ENCODE data around the gene EEF1AKMT3.

The EEF1AKMT3 gene

GRCh38 chr12:57781244-57781643 lies 8.8 kb downstream of the EEF1AKMT3 start:
- peaks cover 32% of the 10 kb centered on the region for H3K36me3 Mint-ChIP-seq (ENCODE audit: insufficient read depth)
- no peaks in the 10 kb centered on the region for H3K9me3 Mint-ChIP-seq
- peak overlapping the region; percentile 15 to 100 for H3K4me3 Mint-ChIP-seq
- no peaks in the 10 kb centered on the region for H3K27me3 Mint-ChIP-seq
- peak overlapping the region; percentile 99 for H3K27ac Mint-ChIP-seq
- peak; percentile 58 for ATAC-seq (replicated peaks)
- no peak for DNase-seq
- H3K4me1 Mint-ChIP-seq (ENCODE audit: low read depth in 2 of 2) = peaks cover 31 to 32% of the 10 kb centered on the region in 2 donors

DNA sequence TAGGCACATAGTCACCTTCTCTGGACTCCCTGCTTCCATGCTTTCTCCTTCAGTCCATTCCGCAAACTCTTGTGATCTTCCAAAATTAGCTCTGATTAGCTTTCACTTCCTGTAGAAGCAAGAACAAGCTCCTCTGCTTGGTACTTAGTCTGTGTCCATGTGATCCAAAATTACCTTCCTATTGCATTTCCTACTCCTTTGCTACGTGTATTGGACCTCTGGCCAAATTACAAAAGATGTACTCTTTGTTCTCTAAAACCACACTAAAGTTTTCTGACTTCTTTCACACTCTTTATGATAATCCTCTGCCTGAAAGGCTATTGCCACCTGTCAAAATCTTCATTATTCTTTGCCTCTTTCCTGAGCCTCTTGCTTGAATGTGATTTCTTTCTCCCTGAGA lies 9.4 kb downstream of the EEF1AKMT3 start:
- Mint-ChIP-seq H3K27ac (peak overlapping the region; percentile 99), H3K9me3 (no peaks in the 10 kb centered on the region), H3K27me3 (no peaks in the 10 kb centered on the region), H3K4me3 (peak overlapping the region; percentile 15 to 100), H3K36me3 (ENCODE audit: insufficient read depth) (peaks cover 37% of the 10 kb centered on the region), H3K4me1 (ENCODE audit: low read depth in 2 of 2) (peaks cover 32 to 35% of the 10 kb centered on the region in 2 donors)
- DNase-seq (no peak), ATAC-seq (replicated peaks) (no peak)

DNA sequence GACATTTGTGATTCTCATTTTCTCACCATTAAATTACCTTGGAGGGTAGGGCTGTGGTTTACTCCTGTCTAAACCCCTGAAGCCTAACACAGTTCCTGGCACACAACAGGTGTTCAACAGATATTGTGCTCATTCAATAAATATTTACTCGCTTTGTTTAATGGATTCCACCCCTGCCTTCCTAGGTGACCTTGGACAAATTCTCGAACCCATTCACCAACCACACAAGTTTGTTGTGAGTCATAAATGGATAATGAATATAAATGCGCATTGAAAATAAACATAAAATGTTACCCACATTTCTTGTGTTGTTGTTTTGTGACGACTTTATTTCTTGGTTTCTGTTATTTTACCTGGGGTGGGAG lies 9.8 kb downstream of the EEF1AKMT3 start:
- peaks cover 39% of the 10 kb centered on the region for H3K36me3 Mint-ChIP-seq (ENCODE audit: insufficient read depth)
- no peaks in the 10 kb centered on the region for H3K9me3 Mint-ChIP-seq
- no peaks in the 10 kb centered on the region for H3K27me3 Mint-ChIP-seq
- ATAC-seq (replicated peaks) (no peak), DNase-seq (no peak)
- peak overlapping the region; percentile 99 for H3K27ac Mint-ChIP-seq
- peaks cover 32 to 35% of the 10 kb centered on the region in 2 donors for H3K4me1 Mint-ChIP-seq (ENCODE audit: low read depth in 2 of 2)
- peak overlapping the region; percentile 100 for H3K4me3 Mint-ChIP-seq

GRCh38 chr12:57782608-57783465 lies 10.4 kb downstream of the EEF1AKMT3 start, which contains the start of gene TSFM:
TSFM (plus strand) TSS chr12:57782787; CDS start chr12:57782802, 15 bp downstream.
- Mint-ChIP-seq H3K4me1 (ENCODE audit: low read depth in 2 of 2) (peaks cover 32 to 35% of the 10 kb centered on the region in 2 donors), H3K27ac (peak within 1 kb of the TSS; percentile 99), H3K4me3 (peak within 1 kb of the TSS; percentile 100), H3K9me3 (no peaks in the 10 kb centered on the region), H3K36me3 (ENCODE audit: insufficient read depth) (peaks cover 45% of the 10 kb centered on the region), H3K27me3 (no peaks in the 10 kb centered on the region)
- DNase-seq (peak; percentile 95 to 97 (median 96)), ATAC-seq (replicated peaks) (peak; percentile 85)

GRCh38 chr12:57783466-57783801 lies 11.0 kb downstream of the EEF1AKMT3 start:
- H3K4me3 Mint-ChIP-seq = peak overlapping the region; percentile 100
- H3K27me3 Mint-ChIP-seq = no peaks in the 10 kb centered on the region
- peak overlapping the region in 1 of 2 donors; percentile 99 for H3K27ac Mint-ChIP-seq
- no peak for DNase-seq
- no peak for ATAC-seq (replicated peaks)
- H3K9me3 Mint-ChIP-seq = no peaks in the 10 kb centered on the region
- peaks cover 32 to 36% of the 10 kb centered on the region in 2 donors for H3K4me1 Mint-ChIP-seq (ENCODE audit: low read depth in 2 of 2)
- peaks cover 51% of the 10 kb centered on the region for H3K36me3 Mint-ChIP-seq (ENCODE audit: insufficient read depth)

DNA sequence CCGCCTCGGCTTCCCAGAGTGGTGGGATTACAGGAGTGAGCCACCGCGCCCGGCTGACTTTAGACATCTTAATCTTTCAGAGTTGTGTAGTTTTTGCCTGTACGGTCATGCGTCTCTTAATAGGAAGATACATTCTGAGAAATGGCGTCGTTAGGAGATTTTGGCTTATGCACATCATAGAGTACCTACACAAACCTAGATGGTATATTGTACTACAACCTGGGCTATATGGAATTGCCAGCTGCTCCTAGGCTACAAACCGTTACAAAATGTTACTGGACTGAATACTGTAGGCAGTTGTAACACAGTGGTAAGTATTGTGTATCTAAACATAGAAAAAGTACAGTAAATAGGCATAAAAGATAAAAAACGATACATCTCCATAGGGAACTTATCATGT lies 11.4 kb downstream of the EEF1AKMT3 start:
- H3K4me1 Mint-ChIP-seq (ENCODE audit: low read depth in 2 of 2) = peaks cover 34 to 38% of the 10 kb centered on the region in 2 donors
- no peak overlapping the region for H3K27ac Mint-ChIP-seq
- peak overlapping the region; percentile 100 for H3K4me3 Mint-ChIP-seq
- no peaks in the 10 kb centered on the region for H3K27me3 Mint-ChIP-seq
- ATAC-seq (replicated peaks) = no peak
- no peak for DNase-seq
- H3K9me3 Mint-ChIP-seq = no peaks in the 10 kb centered on the region
- H3K36me3 Mint-ChIP-seq (ENCODE audit: insufficient read depth) = peaks cover 55% of the 10 kb centered on the region

GRCh38 chr12:57793920-57794319 lies 21.5 kb downstream of the EEF1AKMT3 start:
- H3K27ac Mint-ChIP-seq = peak overlapping the region in 1 of 2 donors; percentile 54
- ATAC-seq (replicated peaks) (no peak), DNase-seq (no peak)
- H3K27me3 Mint-ChIP-seq = no peaks in the 10 kb centered on the region
- H3K4me1 Mint-ChIP-seq (ENCODE audit: low read depth in 2 of 2) = peaks cover 0 to 2% of the 10 kb centered on the region in 2 donors
- H3K9me3 Mint-ChIP-seq = no peaks in the 10 kb centered on the region
- H3K4me3 Mint-ChIP-seq = no peak overlapping the region
- H3K36me3 Mint-ChIP-seq (ENCODE audit: insufficient read depth) = peaks cover 82% of the 10 kb centered on the region

- H3K27ac Mint-ChIP-seq = no peak overlapping the region
- no peak overlapping the region for H3K4me3 Mint-ChIP-seq
- peaks cover 77% of the 10 kb centered on the region for H3K36me3 Mint-ChIP-seq (ENCODE audit: insufficient read depth)
Observed at GRCh38 chr12:57795354-57795753, 22.9 kb downstream of the EEF1AKMT3 start.

DNA sequence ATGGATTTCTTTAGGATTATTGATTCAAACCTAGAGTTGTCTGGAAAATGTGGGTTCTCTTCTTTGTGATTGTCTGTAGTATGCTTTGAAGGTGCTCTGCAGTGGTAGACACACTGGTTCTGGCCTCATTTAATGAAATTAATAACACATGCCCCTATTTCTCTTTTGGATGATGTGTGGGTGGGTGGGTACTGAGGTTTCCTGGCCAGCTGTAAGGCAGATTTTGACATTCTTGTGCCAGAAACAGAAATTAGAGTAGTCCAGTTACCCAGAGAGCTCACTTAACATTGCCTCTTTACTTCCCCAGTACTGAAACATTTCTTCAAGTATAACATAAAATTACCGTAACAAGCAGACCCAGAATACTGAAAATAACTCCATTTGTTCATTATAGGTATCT lies 24.6 kb downstream of the EEF1AKMT3 start:
- H3K27me3 Mint-ChIP-seq = no peaks in the 10 kb centered on the region
- no peaks in the 10 kb centered on the region for H3K9me3 Mint-ChIP-seq
- peaks cover 0 to 5% of the 10 kb centered on the region in 2 donors for H3K4me1 Mint-ChIP-seq (ENCODE audit: low read depth in 2 of 2)
- ATAC-seq (replicated peaks) = no peak
- peak overlapping the region in 1 of 2 donors; percentile 46 for H3K27ac Mint-ChIP-seq
- H3K36me3 Mint-ChIP-seq (ENCODE audit: insufficient read depth) = peaks cover 64% of the 10 kb centered on the region
- DNase-seq = no peak
- H3K4me3 Mint-ChIP-seq = no peak overlapping the region

More at GRCh38 chr12:57795354-57795753, 22.9 kb downstream of the EEF1AKMT3 start:
- ATAC-seq (replicated peaks) (no peak), DNase-seq (no peak)
- Mint-ChIP-seq H3K27me3 (no peaks in the 10 kb centered on the region), H3K9me3 (no peaks in the 10 kb centered on the region), H3K4me1 (ENCODE audit: low read depth in 2 of 2) (peaks cover 0 to 5% of the 10 kb centered on the region in 2 donors)

- Mint-ChIP-seq H3K27ac (peak overlapping the region; percentile 12 to 46), H3K9me3 (no peaks in the 10 kb centered on the region), H3K4me1 (ENCODE audit: low read depth in 2 of 2) (peaks cover 0 to 5% of the 10 kb centered on the region in 2 donors), H3K4me3 (no peak overlapping the region), H3K27me3 (no peaks in the 10 kb centered on the region), H3K36me3 (ENCODE audit: insufficient read depth) (peaks cover 55% of the 10 kb centered on the region)
- DNase-seq (no peak), ATAC-seq (replicated peaks) (no peak)
Observed at GRCh38 chr12:57797933-57798332, 25.5 kb downstream of the EEF1AKMT3 start.

DNA sequence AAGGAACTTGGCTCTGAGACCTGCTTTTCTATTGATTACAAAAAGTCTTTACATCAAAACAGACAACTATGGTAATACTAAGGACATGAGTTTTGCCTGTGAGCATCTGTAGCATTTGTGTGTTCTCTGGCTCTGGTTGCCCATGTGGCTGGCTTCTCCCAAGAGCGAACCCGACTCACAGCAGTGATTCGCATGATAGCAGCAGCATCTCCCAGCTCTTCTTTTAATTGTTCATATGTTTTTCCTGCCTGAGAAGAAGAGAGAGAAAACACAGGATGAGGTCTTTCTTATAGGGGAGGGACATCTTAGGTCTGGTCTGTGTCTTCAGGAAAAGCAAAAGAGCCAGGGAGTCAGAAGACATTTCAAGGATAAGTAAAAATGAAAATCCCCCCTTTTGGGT lies 28.6 kb downstream of the EEF1AKMT3 start:
- H3K9me3 Mint-ChIP-seq = no peaks in the 10 kb centered on the region
- H3K27ac Mint-ChIP-seq = peak overlapping the region in 1 of 2 donors; percentile 23
- ATAC-seq (replicated peaks) (no peak), DNase-seq (no peak)
- no peaks in the 10 kb centered on the region for H3K27me3 Mint-ChIP-seq
- peaks cover 29% of the 10 kb centered on the region for H3K36me3 Mint-ChIP-seq (ENCODE audit: insufficient read depth)
- H3K4me1 Mint-ChIP-seq (ENCODE audit: low read depth in 2 of 2) = peaks cover 0 to 5% of the 10 kb centered on the region in 2 donors
- H3K4me3 Mint-ChIP-seq = no peak overlapping the region

DNA sequence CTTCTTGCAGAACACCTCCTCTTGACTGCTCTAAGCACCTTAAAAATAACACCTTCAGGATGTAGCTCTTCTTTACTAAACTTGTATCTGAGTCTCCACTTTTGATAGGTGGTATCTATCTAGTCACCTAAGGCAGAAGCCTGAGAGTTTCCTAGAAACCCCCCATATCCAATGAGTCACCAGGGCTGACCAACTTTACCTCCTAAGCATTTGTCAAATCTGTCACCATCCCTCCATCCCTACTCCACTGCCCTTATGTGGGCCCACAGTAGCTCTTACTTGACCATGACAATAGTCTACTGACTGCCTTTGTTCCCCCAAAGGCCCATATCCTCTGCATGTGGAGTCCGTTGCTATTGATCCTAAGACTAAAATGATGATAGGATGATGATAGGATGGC lies 30.2 kb downstream of the EEF1AKMT3 start:
- Mint-ChIP-seq H3K27me3 (no peaks in the 10 kb centered on the region), H3K27ac (no peak overlapping the region), H3K9me3 (no peaks in the 10 kb centered on the region), H3K4me3 (no peak overlapping the region), H3K4me1 (ENCODE audit: low read depth in 2 of 2) (peaks cover 0 to 5% of the 10 kb centered on the region in 2 donors), H3K36me3 (ENCODE audit: insufficient read depth) (peaks cover 18% of the 10 kb centered on the region)
- DNase-seq (no peak), ATAC-seq (replicated peaks) (no peak)

DNA sequence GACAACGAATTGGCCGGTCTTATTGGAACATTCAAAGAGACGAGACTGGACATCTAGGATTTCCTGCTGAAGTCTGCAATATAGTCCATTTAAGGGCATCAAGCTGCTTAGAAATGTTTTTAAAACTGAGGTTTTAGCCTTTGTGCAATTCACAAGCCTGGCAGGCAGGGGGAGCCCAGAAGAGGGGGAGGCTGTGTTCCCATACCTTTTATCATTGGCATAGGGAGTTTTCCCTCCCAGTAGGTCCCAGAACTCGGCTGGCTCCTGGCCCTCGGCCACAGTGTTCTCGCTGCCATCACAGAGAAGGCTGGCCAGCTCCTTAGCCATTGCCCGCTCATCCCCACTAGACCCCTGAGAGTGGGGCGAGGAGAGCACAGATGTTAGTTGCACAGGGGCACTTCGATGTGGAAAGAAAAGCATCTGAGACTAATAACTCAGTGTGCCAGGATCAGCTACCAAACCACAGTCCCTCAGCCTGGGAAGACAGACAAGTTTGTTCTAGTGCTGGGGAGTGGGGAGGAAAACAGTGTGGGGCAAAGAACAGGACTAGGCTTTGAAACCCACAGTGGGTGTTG lies 31.0 kb downstream of the EEF1AKMT3 start:
- H3K4me3 Mint-ChIP-seq = no peak overlapping the region
- peaks cover 0 to 5% of the 10 kb centered on the region in 2 donors for H3K4me1 Mint-ChIP-seq (ENCODE audit: low read depth in 2 of 2)
- no peaks in the 10 kb centered on the region for H3K9me3 Mint-ChIP-seq
- peak overlapping the region in 1 of 2 donors; percentile 32 for H3K27ac Mint-ChIP-seq
- peak; percentile 16 to 38 (median 22) for DNase-seq
- peak; percentile 36 for ATAC-seq (replicated peaks)
- peaks cover 15% of the 10 kb centered on the region for H3K36me3 Mint-ChIP-seq (ENCODE audit: insufficient read depth)
- H3K27me3 Mint-ChIP-seq = no peaks in the 10 kb centered on the region

- no peak for ATAC-seq (replicated peaks)
- H3K4me3 Mint-ChIP-seq = no peak overlapping the region
- no peaks in the 10 kb centered on the region for H3K4me1 Mint-ChIP-seq (ENCODE audit: low read depth in 2 of 2)
- peaks cover 9% of the 10 kb centered on the region for H3K36me3 Mint-ChIP-seq (ENCODE audit: insufficient read depth)
- H3K9me3 Mint-ChIP-seq = no peaks in the 10 kb centered on the region
- H3K27me3 Mint-ChIP-seq = no peaks in the 10 kb centered on the region
- DNase-seq = no peak
- H3K27ac Mint-ChIP-seq = no peak overlapping the region
Observed at GRCh38 chr12:57806677-57807076, 34.3 kb downstream of the EEF1AKMT3 start.

Measured in effector memory CD8-positive, alpha-beta T cell (primary cell).